ENCODE results near the gene P2RY14.

DNA sequence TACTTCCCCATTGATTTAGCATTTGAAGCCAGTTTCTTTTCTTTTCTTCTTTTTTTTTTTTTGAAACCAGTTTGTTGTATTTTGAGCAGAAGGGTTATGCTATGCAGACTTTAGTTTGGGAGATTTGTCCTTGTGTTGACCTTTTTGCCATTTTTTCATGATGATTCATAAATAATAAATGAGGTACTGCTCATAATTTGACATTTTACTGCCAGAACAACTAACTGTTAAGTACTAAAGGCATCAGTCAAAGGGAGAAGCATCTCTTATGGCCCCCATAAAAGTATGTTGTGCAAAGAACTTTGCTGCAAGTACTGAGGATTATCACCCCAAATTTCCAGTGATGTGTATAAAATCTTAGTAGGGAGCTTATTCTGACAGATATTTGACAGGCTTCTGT, 40.0 kb upstream of the P2RY14 start:
- TF ChIP-seq, protein P1, sequence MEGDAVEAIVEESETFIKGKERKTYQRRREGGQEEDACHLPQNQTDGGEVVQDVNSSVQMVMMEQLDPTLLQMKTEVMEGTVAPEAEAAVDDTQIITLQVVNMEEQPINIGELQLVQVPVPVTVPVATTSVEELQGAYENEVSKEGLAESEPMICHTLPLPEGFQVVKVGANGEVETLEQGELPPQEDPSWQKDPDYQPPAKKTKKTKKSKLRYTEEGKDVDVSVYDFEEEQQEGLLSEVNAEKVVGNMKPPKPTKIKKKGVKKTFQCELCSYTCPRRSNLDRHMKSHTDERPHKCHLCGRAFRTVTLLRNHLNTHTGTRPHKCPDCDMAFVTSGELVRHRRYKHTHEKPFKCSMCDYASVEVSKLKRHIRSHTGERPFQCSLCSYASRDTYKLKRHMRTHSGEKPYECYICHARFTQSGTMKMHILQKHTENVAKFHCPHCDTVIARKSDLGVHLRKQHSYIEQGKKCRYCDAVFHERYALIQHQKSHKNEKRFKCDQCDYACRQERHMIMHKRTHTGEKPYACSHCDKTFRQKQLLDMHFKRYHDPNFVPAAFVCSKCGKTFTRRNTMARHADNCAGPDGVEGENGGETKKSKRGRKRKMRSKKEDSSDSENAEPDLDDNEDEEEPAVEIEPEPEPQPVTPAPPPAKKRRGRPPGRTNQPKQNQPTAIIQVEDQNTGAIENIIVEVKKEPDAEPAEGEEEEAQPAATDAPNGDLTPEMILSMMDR (IDR thresholded peaks at IDR 0.05): no peak
- TF ChIP-seq POLR2A (IDR thresholded peaks at IDR 0.05): no peak
